HepG2 (cell line): ENCODE measurements around the gene YPEL3. TPM values are rescaled to one million over a fixed set of nuclear protein-coding genes. Genes with fewer than 3 reads are reported as not detected.

ENCODE experiments used
- CBX1 ChIP-seq: IDR thresholded peaks from one replicate; pipeline ENCODE4 v1.6.1; 2016; ENCODE audit warnings: antibody characterized with exemption, low read depth
- CEBPG ChIP-seq: IDR thresholded peaks from 2 replicates; pipeline ENCODE4 v1.6.1; 2016
- ELF4 ChIP-seq: sonication (generic); formaldehyde crosslinking; IDR thresholded peaks from 2 replicates; pipeline ENCODE4 v1.5.0; 2020; ENCODE audit warnings: missing genetic modification reagents, mild to moderate bottlenecking, moderate library complexity, borderline replicate concordance
- HDAC2 ChIP-seq: sonication (generic); formaldehyde crosslinking; IDR thresholded peaks from 2 replicates; pipeline ENCODE4 v1.4.0; 2020; ENCODE audit warnings: missing genetic modification reagents
- HOXA5 ChIP-seq: sonication (generic); formaldehyde crosslinking; IDR thresholded peaks from 2 replicates; pipeline ENCODE4 v1.4.0; 2020; ENCODE audit warnings: missing genetic modification reagents
- KIAA2018 ChIP-seq: sonication (generic); formaldehyde crosslinking; IDR thresholded peaks from 2 replicates; pipeline ENCODE4 v1.5.0; 2020; ENCODE audit warnings: mild to moderate bottlenecking, missing genetic modification reagents, borderline replicate concordance
- KLF12 ChIP-seq: sonication (generic); formaldehyde crosslinking; IDR thresholded peaks from 2 replicates; pipeline ENCODE4 v1.4.0; 2020; ENCODE audit warnings: missing genetic modification reagents, borderline replicate concordance
- POLR2A ChIP-seq, 2 experiments: IDR thresholded peaks; 2 replicates each; pipeline ENCODE4 v1.6.1; 2011; ENCODE audit warnings: low read depth in 2 of 2, low read length in 2 of 2, mild to moderate bottlenecking in 1 of 2, moderate library complexity in 1 of 2; ENCODE audit not compliant: insufficient read depth in 1 of 2
- ZBTB10 ChIP-seq: sonication (generic); formaldehyde crosslinking; IDR thresholded peaks from 2 replicates; pipeline ENCODE4 v1.4.0; 2020; ENCODE audit warnings: missing genetic modification reagents, borderline replicate concordance
- ZNF256 ChIP-seq: sonication (generic); formaldehyde crosslinking; conservative IDR thresholded peaks from 2 replicates; pipeline ENCODE4 v1.4.0; 2020; ENCODE audit warnings: missing genetic modification reagents
- ZNF451 ChIP-seq: sonication (generic); formaldehyde crosslinking; IDR thresholded peaks from 2 replicates; pipeline ENCODE4 v1.5.0; 2020; ENCODE audit warnings: mild to moderate bottlenecking, missing genetic modification reagents
- ZNF670 ChIP-seq: sonication (generic); formaldehyde crosslinking; IDR thresholded peaks from 2 replicates; pipeline ENCODE4 v1.8.0; 2022; ENCODE audit warnings: mild to moderate bottlenecking, missing genetic modification reagents, borderline replicate concordance
- ZNF724P ChIP-seq: sonication (generic); formaldehyde crosslinking; IDR thresholded peaks from 2 replicates; pipeline ENCODE4 v1.8.0; 2022; ENCODE audit warnings: missing genetic modification reagents, borderline replicate concordance
- polyA plus RNA-seq, 8 experiments: library from polyadenylated mRNA; depleted of rRNA in 3 of 8; stranded (reverse) in 7 of 8; unstranded in 1 of 8; fragments of >200 nt; fragmentation: Illumina TruSeq in 4 of 8; extraction: Trizol in 4 of 8; gene quantifications; 2 replicates each; pipeline versions ENCODE4 v1.2.1 to v1.2.3, GENCODE V29; 2011 to 2016; ENCODE audit warnings: low read depth in 4 of 8, missing spikeins in 1 of 8, mixed read lengths in 1 of 8; ENCODE audit not compliant: insufficient read depth in 1 of 8
- total RNA-seq, 5 experiments: library from RNA; depleted of rRNA; stranded (reverse); fragments of >200 nt; fragmentation: Illumina TruSeq; extraction: Trizol; gene quantifications; 2 replicates each; pipeline ENCODE4 v1.2.3, GENCODE V29; 2016; ENCODE audit warnings: low read depth in 1 of 5
- TF ChIP-seq, protein P1 (sequence below): sonication (generic); formaldehyde crosslinking; IDR thresholded peaks from 2 replicates; pipeline ENCODE4 v1.8.0; 2022; ENCODE audit warnings: mild to moderate bottlenecking, missing genetic modification reagents; ENCODE audit not compliant: insufficient replicate concordance
- TF ChIP-seq, protein P2 (sequence below): IDR thresholded peaks from 2 replicates; pipeline ENCODE4 v1.6.1; 2012; ENCODE audit warnings: inconsistent platforms
- TF ChIP-seq, protein P3 (sequence below): IDR thresholded peaks from 2 replicates; pipeline ENCODE4 v1.6.1; 2016; ENCODE audit warnings: mild to moderate bottlenecking, missing biosample characterization, missing genetic modification reagents

The YPEL3 gene
- total and polyA plus RNA-seq, 2 of the 13 experiments (the other 11 are each of a cell fraction or from before 2014, with no cell fraction given), result 5.4 to 47.0 TPM

- TF ChIP-seq ZBTB10 (no peak), ZNF724P (CRISPR knock-in tag) (peak; percentile 64), KLF12 (CRISPR knock-in tag) (peak; percentile 46; the same call in 1 of the 2 replicates), POLR2A (IDR thresholded peaks at IDR 0.05; ENCODE audit: insufficient read depth in 1 of 2, low read depth in 2 of 2, low read length in 2 of 2) (peak; percentile 21 to 47; a peak in 1 of 4 replicates), HOXA5 (CRISPR knock-in tag) (peak; percentile 48; the same call in 1 of the 2 replicates), KIAA2018 (CRISPR knock-in tag) (no peak), ZNF451 (CRISPR knock-in tag) (peak; percentile 65; the same call in 1 of the 2 replicates), CBX1 (peak; percentile 38), ELF4 (CRISPR knock-in tag) (no peak), ZNF670 (CRISPR knock-in tag) (0 out of 2 replicates have a peak, but pooled peaks have one; percentile 21), CEBPG (CRISPR knock-in tag) (peak; percentile 4; the same call in 1 of the 2 replicates), HDAC2 (CRISPR knock-in tag) (peak; percentile 91), ZNF256 (no peak)
- TF ChIP-seq, protein P1, sequence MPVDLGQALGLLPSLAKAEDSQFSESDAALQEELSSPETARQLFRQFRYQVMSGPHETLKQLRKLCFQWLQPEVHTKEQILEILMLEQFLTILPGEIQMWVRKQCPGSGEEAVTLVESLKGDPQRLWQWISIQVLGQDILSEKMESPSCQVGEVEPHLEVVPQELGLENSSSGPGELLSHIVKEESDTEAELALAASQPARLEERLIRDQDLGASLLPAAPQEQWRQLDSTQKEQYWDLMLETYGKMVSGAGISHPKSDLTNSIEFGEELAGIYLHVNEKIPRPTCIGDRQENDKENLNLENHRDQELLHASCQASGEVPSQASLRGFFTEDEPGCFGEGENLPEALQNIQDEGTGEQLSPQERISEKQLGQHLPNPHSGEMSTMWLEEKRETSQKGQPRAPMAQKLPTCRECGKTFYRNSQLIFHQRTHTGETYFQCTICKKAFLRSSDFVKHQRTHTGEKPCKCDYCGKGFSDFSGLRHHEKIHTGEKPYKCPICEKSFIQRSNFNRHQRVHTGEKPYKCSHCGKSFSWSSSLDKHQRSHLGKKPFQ, result peak; percentile 63
- TF ChIP-seq, protein P2, sequence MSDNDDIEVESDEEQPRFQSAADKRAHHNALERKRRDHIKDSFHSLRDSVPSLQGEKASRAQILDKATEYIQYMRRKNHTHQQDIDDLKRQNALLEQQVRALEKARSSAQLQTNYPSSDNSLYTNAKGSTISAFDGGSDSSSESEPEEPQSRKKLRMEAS, result peak; percentile 96
- TF ChIP-seq, protein P3, sequence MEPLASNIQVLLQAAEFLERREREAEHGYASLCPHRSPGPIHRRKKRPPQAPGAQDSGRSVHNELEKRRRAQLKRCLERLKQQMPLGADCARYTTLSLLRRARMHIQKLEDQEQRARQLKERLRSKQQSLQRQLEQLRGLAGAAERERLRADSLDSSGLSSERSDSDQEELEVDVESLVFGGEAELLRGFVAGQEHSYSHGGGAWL (CRISPR knock-in tag), result peak; percentile 54; the same call in 1 of the 2 replicates
Observed at GRCh38 chr16:30112197-30113030, 16.4 kb upstream of the YPEL3 start (continued).
